Effector CD4-positive, alpha-beta T cell (primary cell): ENCODE measurements around the gene NFATC1.

Experiments used
- DNase-seq: peaks from one replicate; pipeline ENCODE4 v3.0.0-alpha.2; 2020

NFATC1 gene

GRCh38 chr18:79511271-79511670 lies 115.5 kb downstream of the NFATC1 start:
- DNase-seq: no peak

GRCh38 chr18:79511671-79512301 lies 116.1 kb downstream of the NFATC1 start:
- DNase-seq: peak; percentile 1

- DNase-seq: no peak
Measured at GRCh38 chr18:79512461-79513380, 117.0 kb downstream of the NFATC1 start.

GRCh38 chr18:79513381-79514081 lies 117.8 kb downstream of the NFATC1 start:
- no peak for DNase-seq

GRCh38 chr18:79515331-79515730 lies 119.6 kb downstream of the NFATC1 start:
- DNase-seq: no peak

- DNase-seq: no peak
Measured at GRCh38 chr18:79515944-79516351, 120.2 kb downstream of the NFATC1 start.

- no peak for DNase-seq
Measured at GRCh38 chr18:79516441-79516931, 120.8 kb downstream of the NFATC1 start.

- DNase-seq: no peak
Measured at GRCh38 chr18:79517341-79517740, 121.6 kb downstream of the NFATC1 start.

- no peak for DNase-seq
Measured at GRCh38 chr18:79518028-79518682, 122.4 kb downstream of the NFATC1 start.

GRCh38 chr18:79518683-79519128 lies 123.0 kb downstream of the NFATC1 start:
- DNase-seq: no peak

- DNase-seq: peak; percentile 42
Measured at GRCh38 chr18:79519751-79520477, 124.2 kb downstream of the NFATC1 start.

- DNase-seq: no peak
Measured at GRCh38 chr18:79520478-79521390, 125.0 kb downstream of the NFATC1 start.

- no peak for DNase-seq
Measured at GRCh38 chr18:79521416-79522205, 125.9 kb downstream of the NFATC1 start.

GRCh38 chr18:79522451-79523205 lies 126.9 kb downstream of the NFATC1 start:
- peak; percentile 41 for DNase-seq

GRCh38 chr18:79523206-79523735 lies 127.5 kb downstream of the NFATC1 start:
- peak; percentile 61 for DNase-seq

- peak; percentile 79 for DNase-seq
Measured at GRCh38 chr18:79523736-79524180, 128.0 kb downstream of the NFATC1 start.

- peak; percentile 45 for DNase-seq
Measured at GRCh38 chr18:79524181-79525078, 128.7 kb downstream of the NFATC1 start.
